ENCODE data around the gene GLYAT. TPM values are rescaled to one million over a fixed set of nuclear protein-coding genes. Genes with fewer than 3 reads are reported as not detected.

The GLYAT gene
- total and polyA plus RNA-seq, 2 of the 8 experiments (the other 6 are each of a cell fraction or from before 2014, with no cell fraction given): not detected

GRCh38 chr11:58773337-58773736 lies 41.6 kb upstream of the GLYAT start:
- no peak overlapping the region for H4K91ac ChIP-seq (replicated peaks; ENCODE audit: insufficient read length, low read length)
- no peak overlapping the region for H4K5ac ChIP-seq (ENCODE audit: insufficient read length, low read depth, low read length)
- H2BK5ac ChIP-seq (ENCODE audit: low read depth, low read length): no peak overlapping the region
- H3K9ac ChIP-seq (replicated peaks in 1 of 4; ENCODE audit: extremely low read depth in 1 of 4, low read depth in 3 of 4, low read length in 3 of 4): no peak overlapping the region
- no peak overlapping the region for H3K4me3 ChIP-seq (ENCODE audit: extremely low read depth in 1 of 4, insufficient read depth in 2 of 4, low read depth in 3 of 4, low read length in 4 of 4)
- no peaks in the 10 kb centered on the region for H3K79me2 ChIP-seq (ENCODE audit: control insufficient read depth in 1 of 2, insufficient read depth in 2 of 2, low read length in 2 of 2)
- H2BK20ac ChIP-seq (ENCODE audit: low read length): no peak overlapping the region
- no peak overlapping the region for H3K23ac ChIP-seq (ENCODE audit: insufficient read length)
- CTCF ChIA-PET (ENCODE audit: partially characterized antibody): interaction anchor here (4.1 kb wide), 1 partner anchor 15 kb away, joined by 15 read pairs; no protein-coding TSS in a partner anchor
- DNase-seq (ENCODE audit: low read depth in 1 of 2, low spot score in 2 of 2): no peak
- no peak overlapping the region for H2BK15ac ChIP-seq (ENCODE audit: low read length)
- H3K4ac ChIP-seq (replicated peaks; ENCODE audit: insufficient read length, low read depth, low read length): no peak overlapping the region
- no peak overlapping the region for H4K8ac ChIP-seq (ENCODE audit: extremely low read depth, insufficient read depth, low read length)
- H3K9me3 ChIP-seq (ENCODE audit: insufficient read depth in 2 of 2, low read depth in 1 of 2, low read length in 1 of 2): peaks cover 20 to 43% of the 10 kb centered on the region in 2 experiments; a peak in 2 of 4 replicates
- no peaks in the 10 kb centered on the region for H4K20me1 ChIP-seq (replicated peaks in 1 of 2; ENCODE audit: control insufficient read depth in 1 of 2, insufficient read depth in 2 of 2, low read length in 2 of 2)
- H3K27me3 ChIP-seq (replicated peaks in 1 of 4; ENCODE audit: control insufficient read depth in 3 of 4, extremely low read depth in 1 of 4, insufficient read depth in 3 of 4, low read length in 3 of 4): no peaks in the 10 kb centered on the region
- POLR2A ChIA-PET (ENCODE audit: partially characterized antibody): no interaction called here
- no peak overlapping the region for H2AK5ac ChIP-seq (ENCODE audit: low read depth, low read length)
- no peaks in the 10 kb centered on the region for H3K36me3 ChIP-seq (ENCODE audit: control insufficient read depth in 2 of 4, insufficient read depth in 4 of 4, low read length in 3 of 4)
- H3K4me2 ChIP-seq (ENCODE audit: insufficient read depth in 1 of 2, low read depth in 2 of 2, low read length in 2 of 2): no peak overlapping the region
- H3K14ac ChIP-seq (ENCODE audit: insufficient read length): no peak overlapping the region
- H3K27ac ChIP-seq (ENCODE audit: low read depth, low read length): no peak overlapping the region
- no peak overlapping the region for H2AFZ ChIP-seq (ENCODE audit: low read length)
- H2BK120ac ChIP-seq (replicated peaks; ENCODE audit: low read depth, low read length): no peak overlapping the region
- H3K4me1 ChIP-seq (replicated peaks in 1 of 4; ENCODE audit: control insufficient read depth in 3 of 4, insufficient read depth in 4 of 4, low read length in 3 of 4): no peaks in the 10 kb centered on the region
- no peak overlapping the region for H3K56ac ChIP-seq (replicated peaks; ENCODE audit: insufficient read length, low read depth, low read length)
- FAIRE-seq: no peak
- no peak overlapping the region for H2BK12ac ChIP-seq (ENCODE audit: low read depth, low read length)
- 83% methylated on average over 3 of the region's 3 CpGs; no CpG with 5 or more reads in 1 of the 2 experiments for WGBS, 2 experiments (ENCODE audit: extremely low coverage in 1 of 2, insufficient coverage in 1 of 2, insufficient read length in 1 of 2, insufficient replicate concordance in 2 of 2, low coverage in 1 of 2, low lambda C conversion rate in 2 of 2, missing lambda C conversion rate in 1 of 2)
- H3K18ac ChIP-seq (ENCODE audit: extremely low read depth, low read length): no peak overlapping the region
- no peaks in the 10 kb centered on the region for H3K79me1 ChIP-seq (ENCODE audit: low read depth, low read length)
- H3K23me2 ChIP-seq (ENCODE audit: low read depth, low read length): no peaks in the 10 kb centered on the region
- no peak for TF ChIP-seq NANOG (IDR thresholded peaks at IDR 0.05; ENCODE audit: insufficient read depth, low read depth, low read length, poor library complexity, severe bottlenecking)
- TF ChIP-seq E2F6 (IDR thresholded peaks at IDR 0.05): no peak
- TF ChIP-seq PHF8 (conservative IDR thresholded peaks at IDR 0.05; ENCODE audit: low read depth, low read length): no peak
- no peak for TF ChIP-seq TEAD4 (IDR thresholded peaks at IDR 0.05; ENCODE audit: low read depth, low read length)
- TF ChIP-seq MAX (IDR thresholded peaks at IDR 0.05): no peak
- no peak for TF ChIP-seq SRF (IDR thresholded peaks at IDR 0.05; ENCODE audit: low read depth, low read length)
- TF ChIP-seq CREB1 (IDR thresholded peaks at IDR 0.05): no peak
- TF ChIP-seq CBX5 (IDR thresholded peaks at IDR 0.05; ENCODE audit: low read depth, low read length): no peak
- no peak for TF ChIP-seq HDAC2 (IDR thresholded peaks at IDR 0.05; ENCODE audit: borderline replicate concordance in 1 of 2, low read depth in 2 of 2, low read length in 2 of 2)
- TF ChIP-seq YY1 (IDR thresholded peaks at IDR 0.05; ENCODE audit: low read depth, low read length): no peak

Data from H1 (cell line).